Femur (tissue), 1 donor: ENCODE data around the gene SPG7.
"Not testable (repeated sequence)": the region's sequence is repeated elsewhere in the genome, so short reads cannot be mapped to it uniquely, and the experiment has no call there.

Experiments
- DNase-seq: peaks from one replicate; pipeline ENCODE4 v3.0.0-alpha.2; 2017

Gene SPG7

DNA sequence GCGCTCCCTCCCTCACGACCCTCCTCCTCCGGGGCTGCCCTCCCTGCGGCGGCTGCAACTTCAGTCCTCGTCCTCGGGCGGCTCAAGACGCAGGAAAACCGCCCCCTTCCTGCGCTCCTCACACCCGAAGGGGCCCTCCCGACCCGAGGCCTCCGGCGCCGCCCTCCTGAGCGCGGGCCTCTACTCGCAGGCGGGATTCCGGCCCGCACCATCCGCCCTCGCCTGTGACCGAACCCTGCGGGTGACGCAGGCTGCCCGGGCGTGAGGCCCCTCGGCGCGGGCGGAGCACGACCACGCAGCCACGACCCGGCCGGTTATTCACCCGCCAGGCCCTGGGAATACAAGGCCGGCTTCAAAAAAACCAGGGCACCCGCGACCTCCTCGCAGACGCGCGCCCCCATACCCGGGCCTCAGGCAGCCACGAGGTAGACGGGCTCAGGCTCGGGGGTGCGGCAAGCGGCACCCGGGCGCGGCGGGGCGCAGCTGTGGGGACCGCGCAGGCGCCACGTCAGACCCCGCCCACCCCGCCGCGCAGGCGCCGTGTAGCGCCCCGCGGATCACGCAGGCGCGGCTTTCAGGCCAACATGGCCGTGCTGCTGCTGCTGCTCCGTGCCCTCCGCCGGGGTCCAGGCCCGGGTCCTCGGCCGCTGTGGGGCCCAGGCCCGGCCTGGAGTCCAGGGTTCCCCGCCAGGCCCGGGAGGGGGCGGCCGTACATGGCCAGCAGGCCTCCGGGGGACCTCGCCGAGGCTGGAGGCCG is at the start of gene SPG7:
SPG7 (plus strand) TSS at position 570 of the 757 bp plus-strand sequence; CDS start at position 585, 15 bp downstream.
- peak; percentile 95 for DNase-seq

DNA sequence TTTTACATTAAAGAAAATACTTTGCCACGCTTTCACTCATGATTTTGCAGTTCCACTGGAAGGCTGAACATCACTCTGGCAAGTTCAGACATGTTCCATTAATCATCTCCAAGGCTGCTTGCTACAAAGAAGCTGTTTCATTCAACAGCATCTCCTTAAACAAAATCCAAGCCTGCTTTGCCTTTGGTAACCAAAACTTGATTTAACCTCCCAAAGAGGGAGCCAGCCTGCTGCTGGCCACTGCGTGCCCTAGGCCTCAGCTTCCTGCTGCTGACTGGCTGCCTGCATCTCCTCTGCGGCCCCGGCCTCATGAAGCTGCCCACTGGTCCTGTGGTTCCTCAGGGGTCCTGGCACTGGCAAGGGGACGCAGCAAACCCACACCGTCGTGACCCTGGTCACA is 49.7 kb upstream of the SPG7 start:
- no peak for DNase-seq

DNA sequence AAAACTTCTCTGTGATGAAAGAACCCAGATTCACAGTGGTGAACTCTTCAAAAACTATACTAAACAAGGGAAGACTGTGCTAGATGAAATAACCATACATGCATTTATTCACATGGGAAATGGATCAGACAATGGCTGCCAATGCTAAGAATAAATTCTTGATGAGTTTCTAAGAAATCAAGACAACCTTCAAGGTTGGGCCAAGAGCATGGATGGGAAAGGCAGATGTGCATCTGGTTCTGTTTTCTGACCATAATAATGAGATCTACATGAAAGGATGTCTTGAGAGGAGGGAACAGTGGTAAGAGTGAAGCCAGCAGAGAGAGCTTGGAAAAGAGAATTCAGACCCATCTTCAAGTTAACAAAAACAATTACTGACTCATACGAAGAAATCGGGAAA is 49.2 kb upstream of the SPG7 start:
- peak; percentile 65 for DNase-seq

DNA sequence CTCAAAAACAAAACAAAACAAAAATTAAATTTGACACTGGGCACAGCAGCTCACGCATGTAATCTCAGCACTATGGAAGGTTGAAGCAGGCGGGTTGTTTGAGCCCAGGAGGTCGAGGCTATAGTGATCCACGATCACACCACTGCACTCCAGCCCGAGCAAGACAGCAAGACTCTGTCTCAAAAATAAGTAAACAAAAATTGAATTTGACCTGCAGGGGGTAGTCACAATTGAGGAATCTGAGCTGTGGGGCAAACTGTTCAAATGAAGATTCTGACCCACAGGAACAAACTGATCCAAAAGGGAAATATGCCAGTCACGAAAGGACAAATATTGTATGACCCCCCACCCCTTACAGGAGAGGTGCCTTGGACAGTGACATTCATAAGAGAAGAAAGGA is 47.6 kb upstream of the SPG7 start:
- DNase-seq: no peak

DNA sequence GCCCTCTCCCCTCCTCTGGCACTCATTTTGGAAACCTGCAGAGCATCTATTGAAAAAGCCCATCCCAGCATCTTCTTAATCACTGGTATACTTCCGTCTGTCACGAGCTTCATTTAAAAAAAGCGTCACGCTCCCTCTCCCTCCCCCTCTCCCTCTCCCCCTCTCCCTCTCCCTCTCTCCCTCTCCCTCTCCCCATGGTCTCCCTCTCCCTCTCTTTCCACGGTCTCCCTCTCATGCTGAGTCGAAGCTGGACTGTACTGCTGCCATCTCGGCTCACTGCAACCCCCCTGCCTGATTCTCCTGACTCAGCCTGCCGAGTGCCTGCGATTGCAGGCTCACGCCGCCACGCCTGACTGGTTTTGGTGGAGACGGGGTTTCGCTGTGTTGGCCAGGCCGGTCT is 46.3 kb upstream of the SPG7 start:
- not testable (repeated sequence) for DNase-seq

DNA sequence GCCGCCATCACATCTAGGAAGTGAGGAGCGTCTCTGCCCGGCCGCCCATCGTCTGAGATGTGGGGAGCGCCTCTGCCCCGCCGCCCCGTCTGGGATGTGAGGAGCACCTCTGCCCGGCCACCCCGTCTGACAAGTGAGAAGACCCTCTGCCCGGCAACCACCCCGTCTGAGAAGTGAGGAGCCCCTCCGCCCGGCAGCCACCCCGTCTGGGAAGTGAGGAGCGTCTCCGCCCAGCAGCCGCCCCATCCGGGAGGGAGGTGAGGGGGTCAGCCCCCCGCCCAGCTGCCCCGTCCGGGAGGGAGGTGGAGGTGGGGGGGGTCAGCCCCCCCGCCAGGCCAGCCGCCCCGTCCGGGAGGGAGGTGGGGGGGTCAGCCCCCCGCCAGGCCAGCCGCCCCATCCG is 45.6 kb upstream of the SPG7 start:
- DNase-seq: not testable (repeated sequence)

DNA sequence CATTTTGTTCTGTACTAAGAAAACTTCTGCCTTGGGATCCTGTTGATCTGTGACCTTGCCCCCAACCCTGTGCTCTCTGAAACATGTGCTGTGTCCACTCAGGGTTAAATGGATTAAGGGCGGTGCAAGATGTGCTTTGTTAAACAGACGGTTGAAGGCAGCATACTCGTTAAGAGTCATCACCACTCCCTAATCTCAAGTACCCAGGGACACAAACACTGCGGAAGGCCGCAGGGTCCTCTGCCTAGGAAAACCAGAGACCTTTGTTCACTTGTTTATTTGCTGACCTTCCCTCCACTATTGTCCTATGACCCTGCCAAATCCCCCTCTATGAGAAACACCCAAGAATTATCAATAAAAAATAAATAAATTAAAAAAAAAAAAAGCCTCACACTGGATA is 44.9 kb upstream of the SPG7 start:
- DNase-seq: not testable (repeated sequence)

DNA sequence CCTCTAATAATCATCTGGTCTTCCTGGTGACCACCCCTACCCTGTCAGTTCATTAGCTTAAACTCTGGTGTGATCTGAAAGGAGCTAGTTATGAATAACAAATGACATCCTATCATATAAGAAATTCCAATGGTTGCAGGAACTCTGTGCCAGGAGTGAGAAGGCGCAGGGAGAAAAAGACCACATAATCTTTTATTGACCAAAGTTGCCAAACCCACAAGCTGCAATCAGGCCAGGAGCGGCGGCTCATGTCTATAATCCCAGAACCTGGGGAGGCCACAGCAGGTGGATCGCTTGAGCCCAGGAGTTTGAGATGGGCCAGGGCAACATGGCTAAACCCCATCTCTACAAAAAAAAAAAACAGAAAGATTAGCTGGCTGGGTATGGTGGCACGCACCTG is 41.3 kb upstream of the SPG7 start:
- no peak for DNase-seq

DNA sequence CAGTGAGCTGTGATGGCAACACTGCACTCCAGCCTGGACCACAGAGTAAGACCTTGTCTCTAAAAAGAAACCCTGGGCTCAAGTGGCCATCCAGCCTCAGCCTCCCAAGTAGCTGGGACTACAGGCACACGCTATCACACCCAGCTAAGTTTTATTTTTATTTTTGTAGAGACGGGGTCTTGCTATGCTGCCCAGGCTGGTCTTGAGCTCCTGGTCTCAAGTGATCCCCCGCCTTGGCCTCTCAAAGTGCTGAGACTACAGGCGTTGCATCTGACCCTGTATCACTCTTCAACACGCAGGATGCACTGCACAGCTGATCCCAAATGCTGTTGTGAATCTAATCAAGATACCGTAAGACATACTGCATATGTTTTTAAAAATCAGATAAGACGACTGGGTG is 40.8 kb upstream of the SPG7 start:
- no peak for DNase-seq

DNA sequence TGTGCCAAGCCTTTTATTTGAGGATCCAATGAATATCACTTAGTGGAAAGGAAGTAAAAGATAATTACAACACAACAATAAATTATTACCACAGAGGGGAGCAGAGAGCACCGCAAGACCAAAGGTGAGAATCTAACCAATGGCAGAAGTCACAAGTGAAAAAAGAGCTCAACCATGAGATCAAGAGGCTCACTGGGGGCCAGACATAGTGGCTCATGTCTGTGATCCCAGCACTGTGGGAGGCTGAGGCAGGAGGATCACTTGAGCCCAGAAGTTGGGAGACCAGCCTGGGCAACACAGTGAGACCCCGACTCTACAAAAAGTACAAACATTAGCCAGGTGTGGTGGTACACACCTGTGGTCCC is 35.5 kb upstream of the SPG7 start:
- no peak for DNase-seq

DNA sequence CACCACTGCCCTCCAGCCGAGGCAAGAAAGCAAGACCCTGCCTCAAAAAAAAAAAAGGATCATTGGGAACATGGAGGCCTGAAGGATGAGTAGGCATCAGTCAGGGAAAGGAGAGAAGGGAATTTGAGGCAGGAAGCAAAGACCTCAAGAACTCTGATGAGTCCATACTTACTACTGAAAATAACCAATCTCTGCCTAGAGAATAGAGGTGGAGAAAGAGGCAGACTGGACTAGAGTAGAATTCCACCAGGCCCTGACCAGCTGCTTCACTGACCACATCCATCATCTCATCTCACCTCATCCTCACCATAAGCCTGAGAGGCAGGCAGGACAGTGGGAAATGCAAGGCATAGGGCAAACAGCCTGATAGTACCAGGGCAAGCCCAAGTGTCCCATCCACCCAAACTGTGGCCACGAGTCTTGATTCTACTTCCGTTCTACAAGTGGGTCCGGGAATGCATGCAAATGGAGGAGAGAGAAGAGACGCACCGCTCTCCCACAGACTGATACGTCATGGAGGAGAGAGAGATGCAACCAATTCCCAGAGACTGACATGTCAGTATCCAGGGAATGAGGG is 35.0 kb upstream of the SPG7 start:
- DNase-seq: no peak

DNA sequence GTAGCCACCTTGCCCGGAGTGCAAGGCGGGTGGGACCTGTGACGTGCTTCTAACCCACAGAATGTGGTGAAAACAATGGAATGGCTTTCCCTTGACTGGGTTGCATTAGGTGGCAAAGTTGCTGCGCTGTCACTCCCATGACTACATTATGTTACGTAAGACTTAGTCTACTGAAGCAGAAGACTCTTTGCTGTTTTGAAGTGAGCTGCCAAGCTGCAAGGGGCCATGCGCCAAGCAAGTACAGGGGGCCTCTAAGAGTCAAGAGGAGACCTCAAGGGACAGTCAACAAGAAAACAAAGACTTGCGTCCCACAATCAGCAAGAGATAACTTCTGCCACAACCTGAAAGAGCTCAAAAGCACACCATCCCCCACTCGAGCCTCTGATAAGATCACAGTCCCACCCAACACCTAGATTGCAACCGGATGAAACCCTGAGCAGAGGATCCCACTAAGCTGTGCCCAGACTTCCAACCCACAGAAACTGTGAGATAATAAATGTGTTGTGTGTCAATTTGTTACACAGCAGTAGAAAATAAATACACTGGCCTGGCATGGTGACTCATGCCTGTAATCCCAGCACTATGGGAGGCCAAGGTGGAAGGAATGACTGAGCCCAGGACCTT is 34.3 kb upstream of the SPG7 start:
- DNase-seq: no peak

DNA sequence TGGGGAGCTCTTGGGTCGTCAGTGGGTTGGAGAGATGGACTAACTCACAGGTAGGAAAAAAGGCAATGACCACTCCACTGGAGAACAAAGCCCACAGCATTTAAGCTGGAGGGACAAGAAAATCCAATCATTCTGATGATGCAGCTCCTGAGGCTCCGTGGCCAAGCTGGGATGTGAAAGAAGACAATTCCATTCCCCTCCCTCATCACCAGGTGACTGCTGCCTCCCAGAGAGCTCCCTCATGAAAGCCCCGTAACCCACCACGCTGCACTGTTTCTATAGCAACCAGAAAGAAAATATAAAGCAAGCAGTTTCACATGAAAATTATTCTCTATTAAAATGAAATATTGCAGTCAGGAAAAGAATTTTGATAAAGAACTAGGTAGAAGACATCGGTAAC is 33.1 kb upstream of the SPG7 start:
- DNase-seq: no peak

DNA sequence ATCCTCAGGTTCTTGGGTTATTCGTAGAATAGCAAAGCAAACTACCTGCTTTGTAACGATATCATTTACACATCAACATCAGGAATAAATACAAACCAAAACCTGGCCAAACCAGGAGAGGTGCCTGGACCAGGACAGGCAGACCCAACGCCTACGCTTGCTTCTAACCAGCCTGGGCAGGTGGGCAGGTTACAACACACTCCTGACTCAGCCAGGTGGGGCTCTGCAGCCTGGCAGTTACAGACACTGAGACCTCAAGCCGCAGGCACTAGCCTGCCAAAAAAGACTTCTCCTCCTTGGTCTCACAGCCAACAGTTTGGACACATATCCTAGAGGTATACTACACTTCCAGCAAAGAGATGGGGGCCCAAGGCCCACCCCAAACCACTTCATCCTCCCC is 31.8 kb upstream of the SPG7 start:
- no peak for DNase-seq

DNA sequence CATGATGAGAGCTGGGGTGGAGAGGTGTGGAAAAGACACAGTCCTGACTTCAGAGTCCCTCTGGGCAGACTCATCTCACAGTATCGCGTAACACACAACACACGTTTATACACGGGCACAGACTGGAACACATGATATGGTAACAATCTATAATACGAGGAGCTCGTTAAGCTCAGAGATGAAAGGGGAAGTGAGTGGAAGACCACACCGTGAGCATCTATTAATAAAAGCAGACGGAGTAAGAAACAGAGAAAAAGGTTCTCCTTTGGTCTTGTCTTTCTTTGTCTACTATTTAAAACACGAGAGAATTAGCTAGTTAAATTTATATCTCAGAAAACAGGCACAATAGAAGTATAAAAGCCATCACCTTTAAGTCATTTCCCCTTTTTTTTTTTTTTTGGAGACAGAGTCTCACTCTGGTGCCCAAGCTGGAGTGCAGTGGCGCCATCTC is 31.4 kb upstream of the SPG7 start:
- DNase-seq: no peak

DNA sequence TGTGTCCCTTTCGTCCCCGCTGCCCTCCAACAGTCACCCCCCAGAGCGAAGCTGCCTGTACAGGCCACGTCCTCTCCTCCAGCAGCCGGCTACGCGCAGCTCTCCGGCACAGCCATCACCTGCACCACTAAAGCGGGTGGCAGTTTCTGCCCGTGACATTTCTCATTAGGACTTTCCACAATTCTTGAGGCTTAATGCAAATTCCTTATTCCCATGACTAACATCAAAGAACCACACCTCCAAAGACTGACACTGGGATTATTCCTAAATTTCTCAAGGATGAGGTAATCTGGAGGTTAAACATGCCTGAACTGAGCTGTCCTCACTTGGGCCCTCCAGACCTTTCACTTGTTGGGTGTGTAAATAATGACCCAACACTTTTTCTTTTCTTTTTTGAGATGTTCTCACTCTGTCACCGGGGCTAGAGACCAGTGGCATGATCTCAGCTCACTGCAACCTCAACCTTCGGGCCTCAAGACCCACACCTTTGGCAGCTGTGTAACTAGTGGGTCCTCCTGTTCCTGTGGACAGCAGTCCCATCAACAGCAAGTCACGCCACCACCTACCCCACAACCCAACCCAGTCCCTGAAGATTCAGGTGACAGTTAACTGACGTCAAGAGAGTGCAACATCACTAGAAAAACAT is 29.5 kb upstream of the SPG7 start:
- no peak for DNase-seq

DNA sequence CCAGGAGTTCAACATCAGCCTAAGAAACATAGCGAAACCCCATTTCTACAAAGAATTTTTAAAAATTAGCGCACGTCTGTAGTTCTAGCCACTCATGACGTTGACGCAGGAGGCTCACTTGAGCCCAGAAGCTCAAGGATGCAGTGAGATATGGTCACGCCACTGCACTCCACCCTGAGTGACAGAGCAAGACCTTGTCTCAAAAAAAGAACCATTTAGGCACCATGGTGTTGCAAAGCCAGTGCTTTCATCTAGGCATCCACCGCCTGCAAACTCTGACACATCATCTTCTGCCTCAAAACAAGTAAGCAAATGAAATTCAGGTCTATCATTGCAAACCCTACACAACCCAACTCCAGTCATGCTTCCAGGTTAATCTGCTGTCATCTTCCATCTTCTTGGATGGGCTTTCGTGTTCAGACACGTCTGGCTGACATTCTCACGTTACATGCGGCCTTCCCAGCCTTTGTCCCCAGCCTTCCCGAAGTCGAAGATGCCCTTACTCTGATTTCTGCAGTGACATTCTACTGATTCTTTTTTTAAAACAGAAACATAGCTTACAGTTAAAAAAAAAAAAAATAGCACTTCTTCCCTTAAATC is 26.7 kb upstream of the SPG7 start:
- DNase-seq: no peak

DNA sequence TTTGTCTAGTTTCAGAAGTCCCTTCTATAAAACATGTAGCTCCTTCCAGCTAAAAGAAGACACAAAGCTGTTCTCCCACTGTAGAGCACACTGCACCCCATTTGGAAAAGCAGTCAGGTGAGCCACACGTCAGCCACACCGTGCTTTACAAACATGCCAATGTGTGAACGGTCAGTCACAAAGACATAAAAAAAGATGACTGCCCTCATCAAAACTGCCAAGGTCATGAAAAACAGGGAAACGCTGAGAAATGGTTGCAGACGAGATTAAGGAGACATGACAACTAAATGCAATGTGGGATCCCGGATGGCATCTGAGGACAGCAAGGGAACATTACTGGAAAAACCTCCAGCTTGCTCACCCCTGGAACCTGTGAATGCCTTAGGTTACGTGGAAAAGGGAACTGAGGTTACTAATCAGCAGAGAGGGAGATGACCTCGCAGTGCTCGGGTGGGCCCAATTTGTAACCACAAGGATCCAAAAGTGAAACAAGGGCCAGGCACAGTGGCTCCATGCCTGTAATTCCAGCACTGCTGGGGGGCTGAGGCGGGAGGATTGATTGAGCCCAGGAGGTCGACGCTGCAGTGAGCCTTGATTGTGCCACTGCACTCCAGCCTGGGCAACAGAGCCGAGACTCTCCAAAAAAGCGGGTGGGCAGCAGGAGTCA is 25.9 kb upstream of the SPG7 start:
- DNase-seq: no peak

DNA sequence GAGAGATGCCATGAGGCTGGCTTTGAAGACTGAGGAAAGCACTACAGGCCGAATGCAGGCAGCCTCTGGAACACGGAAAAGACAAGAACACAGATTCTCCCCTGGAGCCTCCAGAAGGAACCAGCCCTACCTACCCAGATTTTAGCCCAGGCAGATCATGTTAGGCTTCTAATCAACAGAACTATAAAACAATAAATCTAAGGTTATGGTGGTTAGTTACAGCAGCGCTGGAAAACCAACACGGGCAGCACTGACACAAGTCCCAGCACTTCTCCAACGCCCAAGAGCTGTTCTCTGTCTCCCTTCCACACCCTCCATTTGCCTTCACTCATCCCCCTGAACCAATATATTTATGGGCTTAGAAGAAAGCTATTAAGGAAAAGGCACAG is 25.4 kb upstream of the SPG7 start:
- DNase-seq: no peak

DNA sequence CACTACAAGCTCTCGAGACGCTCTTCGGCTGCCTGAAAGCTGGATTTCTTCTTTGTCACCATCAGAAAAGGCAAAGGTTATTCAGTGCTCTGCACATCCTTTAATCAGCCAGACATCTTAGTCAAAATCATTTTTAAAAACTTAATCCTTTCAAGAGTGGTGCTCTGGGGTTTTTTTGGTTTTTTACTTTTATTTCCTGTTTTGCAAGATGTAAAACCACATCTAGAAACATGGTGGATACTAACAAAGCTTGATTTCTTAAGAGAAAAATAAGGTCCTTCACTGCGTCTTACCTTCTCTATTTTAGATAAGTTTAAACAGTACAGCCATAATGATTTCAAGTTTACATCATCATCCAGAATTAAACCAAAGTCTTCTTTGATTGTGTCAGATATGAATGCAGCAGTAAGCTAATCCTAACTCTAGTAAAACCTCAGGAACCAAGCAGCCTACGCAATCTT is 24.1 kb upstream of the SPG7 start:
- no peak for DNase-seq

DNA sequence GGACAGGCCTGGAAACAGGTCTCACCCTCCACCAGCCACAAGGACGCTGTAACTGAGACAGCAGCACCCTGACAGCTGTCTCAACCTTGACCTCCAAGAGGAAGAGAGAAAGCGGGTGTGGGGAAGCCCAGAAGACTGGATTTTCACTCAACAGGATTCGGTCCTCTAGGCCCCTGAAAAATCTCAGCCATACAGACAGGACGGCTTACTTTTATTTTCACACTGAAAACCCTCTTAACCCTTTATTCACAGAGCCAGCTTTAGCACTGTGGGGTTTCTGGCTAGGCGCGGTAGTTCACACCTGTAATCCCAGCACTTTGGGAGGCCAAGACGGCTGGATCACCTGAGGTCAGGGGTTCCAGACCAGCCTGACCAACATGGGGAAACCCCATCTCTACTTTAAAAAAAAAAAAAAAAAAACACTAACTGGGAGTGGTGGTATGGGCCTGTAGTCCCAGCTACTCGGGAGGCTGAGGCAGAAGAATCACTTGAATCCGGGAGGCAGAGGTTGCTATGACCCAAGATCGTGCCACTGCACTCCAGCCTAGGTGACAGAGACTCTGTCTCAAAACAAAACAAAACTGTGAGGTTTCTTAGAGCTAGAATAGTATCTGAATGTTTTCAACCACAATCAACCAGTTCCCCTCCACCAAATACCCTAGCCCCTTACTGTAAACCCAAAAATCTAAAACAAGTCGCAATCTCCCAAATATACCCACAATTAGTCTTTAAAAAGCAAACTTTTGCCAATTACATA is 23.1 kb upstream of the SPG7 start:
- no peak for DNase-seq

DNA sequence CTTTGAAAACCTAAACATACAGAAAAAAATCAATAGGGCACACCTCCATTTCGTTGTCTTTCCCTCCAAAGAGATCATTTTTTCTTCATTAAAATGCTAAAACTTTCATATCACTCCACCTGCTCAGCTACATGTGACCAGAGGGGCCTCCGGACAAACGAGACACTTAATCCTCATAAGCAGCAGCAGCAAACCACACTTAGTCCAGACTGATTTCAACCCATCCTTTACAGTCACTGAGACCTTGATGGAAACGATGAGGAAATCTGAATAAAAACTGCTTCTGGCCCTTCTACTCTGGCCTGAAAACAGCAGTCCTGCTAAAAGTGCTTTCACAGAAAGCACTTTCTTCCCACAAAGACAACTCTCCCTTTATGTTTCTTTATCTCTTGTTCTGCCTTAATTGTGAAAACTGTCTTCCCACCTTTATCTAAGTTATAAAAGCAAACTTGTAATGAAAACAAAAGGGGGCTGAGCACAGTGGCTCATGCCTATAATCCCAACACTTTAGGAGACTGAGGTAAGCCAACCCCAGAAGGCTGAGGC is 22.4 kb upstream of the SPG7 start:
- no peak for DNase-seq
